Astrocyte of the cerebellum (primary cell): ENCODE measurements around the gene SERPING1.

Source experiments
- DNase-seq: peaks from one replicate; pipeline ENCODE4 v3.0.0-alpha.2; 2011; ENCODE audit warnings: low read depth
- H3K4me3 ChIP-seq: 2 replicates; pipeline ENCODE4 v1.5.1; 2011; ENCODE audit warnings: mild to moderate bottlenecking, low read depth, low read length, moderate library complexity
- in situ Hi-C: cut with HindIII; loops from 2 replicates; pipeline ENCODE4 v1.10.0; 2017; ENCODE audit warnings: low sequenced_read_pairs
- TF ChIP-seq, protein P1 (sequence below): IDR thresholded peaks from 2 replicates; pipeline ENCODE4 v1.5.1; 2012; ENCODE audit warnings: low read length, low read depth, moderate library complexity, mild to moderate bottlenecking; ENCODE audit errors: missing control alignments

The SERPING1 gene

DNA sequence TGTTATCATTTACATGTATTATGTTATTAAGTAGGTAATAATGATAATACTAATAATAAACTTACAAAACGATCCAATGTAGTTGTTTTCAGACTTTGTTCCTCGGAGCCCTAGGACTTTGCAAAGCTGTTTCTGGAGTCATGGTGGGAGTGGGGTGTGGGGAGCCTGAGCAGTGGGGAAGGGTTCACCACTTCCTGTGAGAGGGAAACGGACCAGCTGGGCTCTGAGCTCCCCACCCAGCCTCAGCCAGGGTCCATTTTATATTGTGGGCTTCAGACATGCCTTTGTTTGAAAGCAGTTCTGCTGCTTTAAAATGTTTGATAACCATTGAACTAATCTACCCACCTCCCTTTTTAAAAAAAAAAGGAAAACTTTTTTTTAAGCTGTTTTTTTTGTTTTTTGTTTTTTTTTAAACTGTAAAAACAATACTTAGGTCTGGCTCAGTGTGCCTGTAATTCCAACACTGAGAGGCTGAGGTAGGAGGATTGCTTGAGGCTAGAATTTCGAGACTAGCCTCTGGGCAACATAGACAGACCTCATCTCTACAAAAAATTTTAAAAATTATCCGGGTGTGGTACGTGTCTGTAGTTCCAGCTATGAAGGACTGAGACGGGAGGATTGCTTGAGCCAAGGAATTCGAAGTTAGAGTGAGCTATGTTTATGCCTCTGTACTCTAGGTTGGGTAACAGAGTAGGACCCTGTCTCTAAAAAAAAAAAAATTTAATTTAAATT is 7.0 kb downstream of the SERPING1 start:
- in situ Hi-C loops, result no loop called here
- DNase-seq, result no peak
- H3K4me3 ChIP-seq, result no peak overlapping the region
- TF ChIP-seq, protein P1, sequence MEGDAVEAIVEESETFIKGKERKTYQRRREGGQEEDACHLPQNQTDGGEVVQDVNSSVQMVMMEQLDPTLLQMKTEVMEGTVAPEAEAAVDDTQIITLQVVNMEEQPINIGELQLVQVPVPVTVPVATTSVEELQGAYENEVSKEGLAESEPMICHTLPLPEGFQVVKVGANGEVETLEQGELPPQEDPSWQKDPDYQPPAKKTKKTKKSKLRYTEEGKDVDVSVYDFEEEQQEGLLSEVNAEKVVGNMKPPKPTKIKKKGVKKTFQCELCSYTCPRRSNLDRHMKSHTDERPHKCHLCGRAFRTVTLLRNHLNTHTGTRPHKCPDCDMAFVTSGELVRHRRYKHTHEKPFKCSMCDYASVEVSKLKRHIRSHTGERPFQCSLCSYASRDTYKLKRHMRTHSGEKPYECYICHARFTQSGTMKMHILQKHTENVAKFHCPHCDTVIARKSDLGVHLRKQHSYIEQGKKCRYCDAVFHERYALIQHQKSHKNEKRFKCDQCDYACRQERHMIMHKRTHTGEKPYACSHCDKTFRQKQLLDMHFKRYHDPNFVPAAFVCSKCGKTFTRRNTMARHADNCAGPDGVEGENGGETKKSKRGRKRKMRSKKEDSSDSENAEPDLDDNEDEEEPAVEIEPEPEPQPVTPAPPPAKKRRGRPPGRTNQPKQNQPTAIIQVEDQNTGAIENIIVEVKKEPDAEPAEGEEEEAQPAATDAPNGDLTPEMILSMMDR, result no peak

DNA sequence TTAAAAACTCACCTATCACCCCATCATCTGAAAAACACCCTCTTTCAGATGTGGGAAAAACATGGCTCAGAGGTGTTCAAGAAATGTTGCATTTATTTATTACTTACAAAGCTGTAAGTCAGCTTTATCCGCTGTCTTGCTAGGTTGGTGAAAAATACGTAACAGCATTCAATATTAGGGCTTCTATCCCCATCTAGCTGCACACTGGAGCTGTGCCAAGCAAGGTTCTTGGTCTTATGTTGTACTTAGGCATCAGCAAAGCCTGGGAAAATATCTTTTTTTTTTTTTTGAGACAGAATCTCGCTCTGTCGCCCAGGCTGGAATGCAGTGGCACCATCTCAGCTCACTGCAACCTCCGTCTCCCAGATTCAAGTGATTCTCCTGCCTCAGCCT is 7.5 kb downstream of the SERPING1 start:
- H3K4me3 ChIP-seq, result no peak overlapping the region
- no peak for DNase-seq
- in situ Hi-C loops, result no loop called here
- TF ChIP-seq, protein P1, result no peak

DNA sequence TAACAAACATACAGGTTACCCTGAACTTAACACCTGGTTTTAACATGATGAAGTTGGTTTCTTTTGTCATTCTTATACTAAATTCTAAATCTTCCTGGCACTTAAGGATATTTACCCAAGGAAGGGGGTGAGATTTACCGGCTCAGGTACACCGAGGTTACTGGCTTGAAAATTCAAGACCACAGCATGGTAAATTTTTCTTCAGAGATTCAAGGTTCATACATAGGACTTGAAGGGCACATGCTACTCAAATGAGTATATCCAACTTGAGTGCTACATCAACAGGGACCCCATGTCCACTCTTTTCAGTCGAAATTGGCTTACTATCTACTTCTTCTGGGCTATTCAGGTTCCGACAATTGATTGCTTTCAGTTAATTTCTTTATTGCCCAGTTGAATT is 12.7 kb downstream of the SERPING1 start:
- no peak overlapping the region for H3K4me3 ChIP-seq
- no peak for DNase-seq
- in situ Hi-C loops, result no loop called here
- TF ChIP-seq, protein P1, result no peak

DNA sequence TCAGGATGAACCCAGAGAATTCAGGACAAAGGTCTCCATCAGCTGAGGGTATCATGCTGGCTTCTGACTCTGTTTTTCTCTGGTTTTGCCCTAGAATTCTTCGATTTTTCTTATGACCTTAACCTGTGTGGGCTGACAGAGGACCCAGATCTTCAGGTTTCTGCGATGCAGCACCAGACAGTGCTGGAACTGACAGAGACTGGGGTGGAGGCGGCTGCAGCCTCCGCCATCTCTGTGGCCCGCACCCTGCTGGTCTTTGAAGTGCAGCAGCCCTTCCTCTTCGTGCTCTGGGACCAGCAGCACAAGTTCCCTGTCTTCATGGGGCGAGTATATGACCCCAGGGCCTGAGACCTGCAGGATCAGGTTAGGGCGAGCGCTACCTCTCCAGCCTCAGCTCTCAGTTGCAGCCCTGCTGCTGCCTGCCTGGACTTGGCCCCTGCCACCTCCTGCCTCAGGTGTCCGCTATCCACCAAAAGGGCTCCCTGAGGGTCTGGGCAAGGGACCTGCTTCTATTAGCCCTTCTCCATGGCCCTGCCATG is 16.8 kb downstream of the SERPING1 start:
- DNase-seq, result no peak
- TF ChIP-seq, protein P1, result no peak
- in situ Hi-C loops, result no loop called here
- no peak overlapping the region for H3K4me3 ChIP-seq

DNA sequence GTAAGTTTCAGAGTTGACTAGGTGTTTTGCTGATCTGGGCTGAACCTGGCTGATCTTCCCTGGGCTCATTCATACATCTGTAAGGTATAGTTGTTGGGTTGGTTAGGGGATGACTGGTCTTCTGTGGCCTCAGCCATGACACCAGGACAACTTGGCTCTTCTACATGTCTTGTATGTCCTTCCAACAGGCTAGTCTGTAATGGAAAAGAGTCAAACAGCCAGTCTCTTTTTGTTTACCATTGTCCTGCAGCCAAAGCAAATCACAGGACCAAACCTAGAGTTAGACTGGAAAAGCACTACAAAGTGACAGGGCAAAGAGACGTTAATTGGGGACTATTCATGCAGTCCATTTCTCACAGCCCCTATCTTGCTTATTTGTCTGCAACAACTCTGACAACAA is 17.8 kb downstream of the SERPING1 start:
- in situ Hi-C loops, result no loop called here
- TF ChIP-seq, protein P1, result no peak
- no peak overlapping the region for H3K4me3 ChIP-seq
- no peak for DNase-seq

DNA sequence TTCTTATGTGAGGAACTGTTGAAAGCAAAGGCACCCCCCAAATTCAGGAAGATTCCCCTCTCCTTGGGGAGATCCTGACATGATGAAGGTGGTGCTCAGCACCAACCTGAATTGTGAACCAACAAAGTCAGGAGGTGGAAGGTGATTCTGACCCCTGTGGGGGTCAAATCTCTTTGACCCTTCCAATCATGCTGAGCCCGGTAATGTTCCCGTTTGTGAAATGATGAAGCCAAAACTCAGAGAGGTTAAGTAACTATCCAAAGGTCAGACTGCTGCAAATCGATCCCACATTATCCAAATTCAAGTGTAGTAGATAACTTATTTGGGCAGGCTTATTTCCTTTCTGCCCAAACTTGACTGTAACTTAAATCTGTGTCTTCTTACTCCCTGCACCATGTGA is 19.1 kb downstream of the SERPING1 start:
- in situ Hi-C loops, result no loop called here
- H3K4me3 ChIP-seq, result no peak overlapping the region
- TF ChIP-seq, protein P1, result no peak
- DNase-seq, result no peak
